Liver (tissue), 3 donors: Measurements from ENCODE around the gene PTK6.

Source experiments
- GABPA ChIP-seq, 2 donors: IDR thresholded peaks in 1 of 2; conservative IDR thresholded peaks in 1 of 2; 2 replicates each; pipeline ENCODE4 v1.6.1; 2016; ENCODE audit warnings: antibody characterized with exemption in 2 of 2, mild to moderate bottlenecking in 1 of 2, moderate library complexity in 1 of 2
- HNF4G ChIP-seq: IDR thresholded peaks from 2 replicates; pipeline ENCODE4 v1.6.1; 2016; ENCODE audit warnings: antibody characterized with exemption
- JUND ChIP-seq, 2 donors: IDR thresholded peaks; 2 replicates each; pipeline ENCODE4 v1.6.1; 2016; ENCODE audit warnings: antibody characterized with exemption in 2 of 2
- MAX ChIP-seq: IDR thresholded peaks from 2 replicates; pipeline ENCODE4 v1.6.1; 2016; ENCODE audit warnings: antibody characterized with exemption
- RAD21 ChIP-seq, 2 donors: IDR thresholded peaks; 2 replicates each; pipeline ENCODE4 v1.6.1; 2016; ENCODE audit warnings: antibody characterized with exemption in 2 of 2, mild to moderate bottlenecking in 2 of 2
- TF ChIP-seq, protein P1 (sequence below): IDR thresholded peaks from 2 replicates; pipeline ENCODE4 v1.6.1; 2016; ENCODE audit warnings: antibody characterized with exemption, mild to moderate bottlenecking
- TF ChIP-seq, protein P2 (sequence below): fragments of 150-350 bp; IDR thresholded peaks from 2 replicates; pipeline ENCODE4 v1.5.1; 2017; ENCODE audit warnings: improper control_type of control experiment, low read depth, low read length; ENCODE audit not compliant: missing input control
- TF ChIP-seq, protein P3 (sequence below): IDR thresholded peaks from 2 replicates; pipeline ENCODE4 v1.6.1; 2016; ENCODE audit warnings: antibody characterized with exemption
- donor health status: healthy.
- donor health status: healthy.

GRCh38 chr20:63578224-63579016 lies 41.2 kb upstream of the PTK6 start:
- TF ChIP-seq, protein P1, sequence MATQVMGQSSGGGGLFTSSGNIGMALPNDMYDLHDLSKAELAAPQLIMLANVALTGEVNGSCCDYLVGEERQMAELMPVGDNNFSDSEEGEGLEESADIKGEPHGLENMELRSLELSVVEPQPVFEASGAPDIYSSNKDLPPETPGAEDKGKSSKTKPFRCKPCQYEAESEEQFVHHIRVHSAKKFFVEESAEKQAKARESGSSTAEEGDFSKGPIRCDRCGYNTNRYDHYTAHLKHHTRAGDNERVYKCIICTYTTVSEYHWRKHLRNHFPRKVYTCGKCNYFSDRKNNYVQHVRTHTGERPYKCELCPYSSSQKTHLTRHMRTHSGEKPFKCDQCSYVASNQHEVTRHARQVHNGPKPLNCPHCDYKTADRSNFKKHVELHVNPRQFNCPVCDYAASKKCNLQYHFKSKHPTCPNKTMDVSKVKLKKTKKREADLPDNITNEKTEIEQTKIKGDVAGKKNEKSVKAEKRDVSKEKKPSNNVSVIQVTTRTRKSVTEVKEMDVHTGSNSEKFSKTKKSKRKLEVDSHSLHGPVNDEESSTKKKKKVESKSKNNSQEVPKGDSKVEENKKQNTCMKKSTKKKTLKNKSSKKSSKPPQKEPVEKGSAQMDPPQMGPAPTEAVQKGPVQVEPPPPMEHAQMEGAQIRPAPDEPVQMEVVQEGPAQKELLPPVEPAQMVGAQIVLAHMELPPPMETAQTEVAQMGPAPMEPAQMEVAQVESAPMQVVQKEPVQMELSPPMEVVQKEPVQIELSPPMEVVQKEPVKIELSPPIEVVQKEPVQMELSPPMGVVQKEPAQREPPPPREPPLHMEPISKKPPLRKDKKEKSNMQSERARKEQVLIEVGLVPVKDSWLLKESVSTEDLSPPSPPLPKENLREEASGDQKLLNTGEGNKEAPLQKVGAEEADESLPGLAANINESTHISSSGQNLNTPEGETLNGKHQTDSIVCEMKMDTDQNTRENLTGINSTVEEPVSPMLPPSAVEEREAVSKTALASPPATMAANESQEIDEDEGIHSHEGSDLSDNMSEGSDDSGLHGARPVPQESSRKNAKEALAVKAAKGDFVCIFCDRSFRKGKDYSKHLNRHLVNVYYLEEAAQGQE: no peak
- TF ChIP-seq, protein P2, sequence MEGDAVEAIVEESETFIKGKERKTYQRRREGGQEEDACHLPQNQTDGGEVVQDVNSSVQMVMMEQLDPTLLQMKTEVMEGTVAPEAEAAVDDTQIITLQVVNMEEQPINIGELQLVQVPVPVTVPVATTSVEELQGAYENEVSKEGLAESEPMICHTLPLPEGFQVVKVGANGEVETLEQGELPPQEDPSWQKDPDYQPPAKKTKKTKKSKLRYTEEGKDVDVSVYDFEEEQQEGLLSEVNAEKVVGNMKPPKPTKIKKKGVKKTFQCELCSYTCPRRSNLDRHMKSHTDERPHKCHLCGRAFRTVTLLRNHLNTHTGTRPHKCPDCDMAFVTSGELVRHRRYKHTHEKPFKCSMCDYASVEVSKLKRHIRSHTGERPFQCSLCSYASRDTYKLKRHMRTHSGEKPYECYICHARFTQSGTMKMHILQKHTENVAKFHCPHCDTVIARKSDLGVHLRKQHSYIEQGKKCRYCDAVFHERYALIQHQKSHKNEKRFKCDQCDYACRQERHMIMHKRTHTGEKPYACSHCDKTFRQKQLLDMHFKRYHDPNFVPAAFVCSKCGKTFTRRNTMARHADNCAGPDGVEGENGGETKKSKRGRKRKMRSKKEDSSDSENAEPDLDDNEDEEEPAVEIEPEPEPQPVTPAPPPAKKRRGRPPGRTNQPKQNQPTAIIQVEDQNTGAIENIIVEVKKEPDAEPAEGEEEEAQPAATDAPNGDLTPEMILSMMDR: no peak
- TF ChIP-seq RAD21 (IDR thresholded peaks at IDR 0.05) (no peak), HNF4G (no peak), GABPA (IDR thresholded peaks at IDR 0.05 in 1 of 2, conservative IDR thresholded peaks at IDR 0.05 in 1 of 2) (no peak), JUND (IDR thresholded peaks at IDR 0.05) (no peak), MAX (no peak)
- TF ChIP-seq, protein P3, sequence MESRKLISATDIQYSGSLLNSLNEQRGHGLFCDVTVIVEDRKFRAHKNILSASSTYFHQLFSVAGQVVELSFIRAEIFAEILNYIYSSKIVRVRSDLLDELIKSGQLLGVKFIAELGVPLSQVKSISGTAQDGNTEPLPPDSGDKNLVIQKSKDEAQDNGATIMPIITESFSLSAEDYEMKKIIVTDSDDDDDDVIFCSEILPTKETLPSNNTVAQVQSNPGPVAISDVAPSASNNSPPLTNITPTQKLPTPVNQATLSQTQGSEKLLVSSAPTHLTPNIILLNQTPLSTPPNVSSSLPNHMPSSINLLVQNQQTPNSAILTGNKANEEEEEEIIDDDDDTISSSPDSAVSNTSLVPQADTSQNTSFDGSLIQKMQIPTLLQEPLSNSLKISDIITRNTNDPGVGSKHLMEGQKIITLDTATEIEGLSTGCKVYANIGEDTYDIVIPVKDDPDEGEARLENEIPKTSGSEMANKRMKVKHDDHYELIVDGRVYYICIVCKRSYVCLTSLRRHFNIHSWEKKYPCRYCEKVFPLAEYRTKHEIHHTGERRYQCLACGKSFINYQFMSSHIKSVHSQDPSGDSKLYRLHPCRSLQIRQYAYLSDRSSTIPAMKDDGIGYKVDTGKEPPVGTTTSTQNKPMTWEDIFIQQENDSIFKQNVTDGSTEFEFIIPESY: no peak
